HG02678 (cell line): Measurements from ENCODE around the gene ATP1A3.

Experiments used
- ATAC-seq: cut with Tn5 transposase; IDR thresholded peaks from one replicate; pipeline ENCODE4 v1.9.1; 2021; ENCODE audit warnings: mild to moderate bottlenecking, moderate library complexity; ENCODE audit not compliant: unreplicated experiment

ATP1A3 gene

GRCh38 chr19:41930926-41931592 lies 63.0 kb downstream of the ATP1A3 start:
- no peak for ATAC-seq

GRCh38 chr19:41930322-41930722 lies 63.7 kb downstream of the ATP1A3 start:
- no peak for ATAC-seq

GRCh38 chr19:41929536-41930071 lies 64.4 kb downstream of the ATP1A3 start:
- no peak for ATAC-seq

- no peak for ATAC-seq
These were observed 65.1 kb downstream of the ATP1A3 start for GRCh38 chr19:41928754-41929535.

- no peak for ATAC-seq
These were observed 65.8 kb downstream of the ATP1A3 start, which contains the start of gene ERFL for GRCh38 chr19:41928221-41928683. TSS of gene ERFL (minus strand) at chr19:41928449. CDS start at chr19:41912919, 15,530 bp downstream.

- no peak for ATAC-seq
These were observed 66.4 kb downstream of the ATP1A3 start for GRCh38 chr19:41927497-41928192.

- no peak for ATAC-seq
These were observed 67.1 kb downstream of the ATP1A3 start for GRCh38 chr19:41926763-41927496.

GRCh38 chr19:41926028-41926762 lies 67.8 kb downstream of the ATP1A3 start:
- no peak for ATAC-seq

- no peak for ATAC-seq
These were observed 68.6 kb downstream of the ATP1A3 start for GRCh38 chr19:41925208-41926003.

- ATAC-seq = no peak
These were observed 69.6 kb downstream of the ATP1A3 start for GRCh38 chr19:41924151-41925145.

GRCh38 chr19:41923045-41923788 lies 70.8 kb downstream of the ATP1A3 start:
- no peak for ATAC-seq

- ATAC-seq = no peak
These were observed 71.4 kb downstream of the ATP1A3 start for GRCh38 chr19:41922585-41922984.

GRCh38 chr19:41921577-41922576 lies 72.2 kb downstream of the ATP1A3 start:
- no peak for ATAC-seq

GRCh38 chr19:41920882-41921576 lies 73.0 kb downstream of the ATP1A3 start:
- no peak for ATAC-seq

- ATAC-seq = no peak
These were observed 73.9 kb downstream of the ATP1A3 start for GRCh38 chr19:41919948-41920712.
